Body of pancreas (tissue), 4 donors: ENCODE measurements around the gene DNAH3.

Experiments
- CTCF ChIP-seq, 7 experiments: fragments of 450-650 bp in 4 of 7; fragments of 200-600 bp in 3 of 7; sonication (generic) in 3 of 7; IDR thresholded peaks; one replicate each; pipeline ENCODE4 v1.5.1; 2016 to 2019; ENCODE audit warnings: antibody characterized with exemption in 7 of 7
- POLR2A ChIP-seq, 3 donors: fragments of 450-650 bp; IDR thresholded peaks; one replicate each; pipeline ENCODE4 v1.6.1; 2016; ENCODE audit warnings: antibody characterized with exemption in 3 of 3, mild to moderate bottlenecking in 2 of 3

GRCh38 chr16:21056396-21056795 lies 94.2 kb downstream of the DNAH3 start:
- TF ChIP-seq CTCF (IDR thresholded peaks at IDR 0.05) (no peak), POLR2A (IDR thresholded peaks at IDR 0.05) (no peak)
